ENCODE results near the gene SF1.

DNA sequence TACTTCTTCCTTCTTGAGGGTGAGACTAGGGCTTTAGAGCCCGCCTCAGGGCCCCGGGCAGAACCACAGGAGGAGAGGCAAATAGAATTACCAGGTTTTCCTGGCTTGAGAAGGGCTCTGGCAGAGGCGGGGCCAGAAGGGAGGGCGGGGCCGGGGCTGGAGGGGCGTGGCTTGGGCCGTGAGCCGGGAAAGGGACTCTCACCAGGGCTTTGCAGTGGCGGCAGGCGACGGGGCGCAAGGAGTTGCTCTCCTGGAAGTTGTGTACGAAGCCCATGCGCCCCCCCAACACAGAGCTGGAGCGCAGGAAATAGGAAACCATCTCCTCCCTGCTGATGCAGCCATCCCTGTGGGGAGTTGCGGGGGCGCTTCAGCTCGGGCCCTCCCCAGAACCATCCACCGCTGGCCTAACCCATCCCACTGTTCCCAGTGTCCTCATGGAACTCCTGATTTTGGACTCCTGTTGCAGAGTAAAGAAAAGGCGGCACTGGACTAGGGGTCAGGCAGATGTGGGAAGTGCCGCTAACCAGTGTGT is 48.4 kb downstream of the SF1 start:
- TF ChIP-seq, protein P1, sequence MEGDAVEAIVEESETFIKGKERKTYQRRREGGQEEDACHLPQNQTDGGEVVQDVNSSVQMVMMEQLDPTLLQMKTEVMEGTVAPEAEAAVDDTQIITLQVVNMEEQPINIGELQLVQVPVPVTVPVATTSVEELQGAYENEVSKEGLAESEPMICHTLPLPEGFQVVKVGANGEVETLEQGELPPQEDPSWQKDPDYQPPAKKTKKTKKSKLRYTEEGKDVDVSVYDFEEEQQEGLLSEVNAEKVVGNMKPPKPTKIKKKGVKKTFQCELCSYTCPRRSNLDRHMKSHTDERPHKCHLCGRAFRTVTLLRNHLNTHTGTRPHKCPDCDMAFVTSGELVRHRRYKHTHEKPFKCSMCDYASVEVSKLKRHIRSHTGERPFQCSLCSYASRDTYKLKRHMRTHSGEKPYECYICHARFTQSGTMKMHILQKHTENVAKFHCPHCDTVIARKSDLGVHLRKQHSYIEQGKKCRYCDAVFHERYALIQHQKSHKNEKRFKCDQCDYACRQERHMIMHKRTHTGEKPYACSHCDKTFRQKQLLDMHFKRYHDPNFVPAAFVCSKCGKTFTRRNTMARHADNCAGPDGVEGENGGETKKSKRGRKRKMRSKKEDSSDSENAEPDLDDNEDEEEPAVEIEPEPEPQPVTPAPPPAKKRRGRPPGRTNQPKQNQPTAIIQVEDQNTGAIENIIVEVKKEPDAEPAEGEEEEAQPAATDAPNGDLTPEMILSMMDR (IDR thresholded peaks at IDR 0.05; ENCODE audit: insufficient read depth, low read length): no peak
- no peak for TF ChIP-seq SPI1 (IDR thresholded peaks at IDR 0.05; ENCODE audit: borderline replicate concordance, low read depth)
- TF ChIP-seq, protein P2, sequence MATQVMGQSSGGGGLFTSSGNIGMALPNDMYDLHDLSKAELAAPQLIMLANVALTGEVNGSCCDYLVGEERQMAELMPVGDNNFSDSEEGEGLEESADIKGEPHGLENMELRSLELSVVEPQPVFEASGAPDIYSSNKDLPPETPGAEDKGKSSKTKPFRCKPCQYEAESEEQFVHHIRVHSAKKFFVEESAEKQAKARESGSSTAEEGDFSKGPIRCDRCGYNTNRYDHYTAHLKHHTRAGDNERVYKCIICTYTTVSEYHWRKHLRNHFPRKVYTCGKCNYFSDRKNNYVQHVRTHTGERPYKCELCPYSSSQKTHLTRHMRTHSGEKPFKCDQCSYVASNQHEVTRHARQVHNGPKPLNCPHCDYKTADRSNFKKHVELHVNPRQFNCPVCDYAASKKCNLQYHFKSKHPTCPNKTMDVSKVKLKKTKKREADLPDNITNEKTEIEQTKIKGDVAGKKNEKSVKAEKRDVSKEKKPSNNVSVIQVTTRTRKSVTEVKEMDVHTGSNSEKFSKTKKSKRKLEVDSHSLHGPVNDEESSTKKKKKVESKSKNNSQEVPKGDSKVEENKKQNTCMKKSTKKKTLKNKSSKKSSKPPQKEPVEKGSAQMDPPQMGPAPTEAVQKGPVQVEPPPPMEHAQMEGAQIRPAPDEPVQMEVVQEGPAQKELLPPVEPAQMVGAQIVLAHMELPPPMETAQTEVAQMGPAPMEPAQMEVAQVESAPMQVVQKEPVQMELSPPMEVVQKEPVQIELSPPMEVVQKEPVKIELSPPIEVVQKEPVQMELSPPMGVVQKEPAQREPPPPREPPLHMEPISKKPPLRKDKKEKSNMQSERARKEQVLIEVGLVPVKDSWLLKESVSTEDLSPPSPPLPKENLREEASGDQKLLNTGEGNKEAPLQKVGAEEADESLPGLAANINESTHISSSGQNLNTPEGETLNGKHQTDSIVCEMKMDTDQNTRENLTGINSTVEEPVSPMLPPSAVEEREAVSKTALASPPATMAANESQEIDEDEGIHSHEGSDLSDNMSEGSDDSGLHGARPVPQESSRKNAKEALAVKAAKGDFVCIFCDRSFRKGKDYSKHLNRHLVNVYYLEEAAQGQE (IDR thresholded peaks at IDR 0.05; ENCODE audit: insufficient replicate concordance, low read depth): no peak

Measured in HL-60 (cell line).